ENCODE results near the gene GSG1L.

The GSG1L gene

GRCh38 chr16:27784351-27785306, 278.9 kb downstream of the GSG1L start:
- DNase-seq = no peak

GRCh38 chr16:27781981-27782880, 281.3 kb downstream of the GSG1L start:
- DNase-seq = no peak

- no peak for DNase-seq
Observed at GRCh38 chr16:27781195-27781524, 282.4 kb downstream of the GSG1L start.

GRCh38 chr16:27780468-27781194, 282.9 kb downstream of the GSG1L start:
- DNase-seq = no peak

GRCh38 chr16:27779641-27780164, 283.8 kb downstream of the GSG1L start:
- DNase-seq = no peak

- no peak for DNase-seq
Observed at GRCh38 chr16:27778926-27779570, 284.5 kb downstream of the GSG1L start.

GRCh38 chr16:27778171-27778925, 285.2 kb downstream of the GSG1L start:
- no peak for DNase-seq

- DNase-seq = no peak
Observed at GRCh38 chr16:27777527-27777926, 286.0 kb downstream of the GSG1L start.

GRCh38 chr16:27776556-27777225, 286.8 kb downstream of the GSG1L start:
- DNase-seq = no peak

GRCh38 chr16:27775254-27775653, 288.3 kb downstream of the GSG1L start:
- no peak for DNase-seq

GRCh38 chr16:27774779-27775178, 288.7 kb downstream of the GSG1L start:
- no peak for DNase-seq

GRCh38 chr16:27773344-27773743, 290.2 kb downstream of the GSG1L start:
- no peak for DNase-seq

- no peak for DNase-seq
Observed at GRCh38 chr16:27772093-27772825, 291.3 kb downstream of the GSG1L start.

GRCh38 chr16:27771201-27771910, 292.2 kb downstream of the GSG1L start:
- DNase-seq = no peak

- no peak for DNase-seq
Observed at GRCh38 chr16:27770271-27771196, 293.0 kb downstream of the GSG1L start.

- no peak for DNase-seq
Observed at GRCh38 chr16:27769561-27770255, 293.8 kb downstream of the GSG1L start.

GRCh38 chr16:27768651-27769272, 294.8 kb downstream of the GSG1L start:
- DNase-seq = no peak

Measured in stimulated activated CD4-positive, alpha-beta T cell treated with anti-CD3 and anti-CD28 coated beads, Interleukin-12 subunit alpha, Interleukin-12 subunit beta, amount 100 ng/mL, for 4 hours (primary cell).